BE2C (cell line): ENCODE data around the gene UROS.
A peak's percentile ranks its signal among the peaks of the same experiment; 100 is the strongest.

Experiments used
- DNase-seq: peaks from one replicate; pipeline ENCODE4 v3.0.0-alpha.2; 2020
- H3K27me3 ChIP-seq: fragments of 250-450 bp; sonication (Bioruptor Pico); 2 replicates; pipeline ENCODE4 v1.5.1; 2020; ENCODE audit warnings: mild to moderate bottlenecking
- H3K36me3 ChIP-seq: fragments of 250-450 bp; sonication (Bioruptor Pico); 2 replicates; pipeline ENCODE4 v1.5.1; 2020; ENCODE audit warnings: mild to moderate bottlenecking
- H3K4me1 ChIP-seq: fragments of 250-450 bp; sonication (Bioruptor Pico); 2 replicates; pipeline ENCODE4 v1.5.1; 2020
- H3K4me3 ChIP-seq: 2 replicates; pipeline ENCODE4 v1.5.1; 2011; ENCODE audit warnings: low read depth, low read length
- H3K9me3 ChIP-seq: fragments of 250-450 bp; sonication (Bioruptor Pico); 2 replicates; pipeline ENCODE4 v1.5.1; 2020
- CTCF ChIP-seq: IDR thresholded peaks from 2 replicates; pipeline ENCODE4 v1.5.1; 2012; ENCODE audit warnings: mild to moderate bottlenecking, low read depth, low read length

The UROS gene

GRCh38 chr10:125811251-125811650 is 11.8 kb downstream of the UROS start:
- peaks cover 6% of the 10 kb centered on the region for H3K36me3 ChIP-seq
- no peaks in the 10 kb centered on the region for H3K9me3 ChIP-seq
- H3K4me3 ChIP-seq = no peak overlapping the region
- DNase-seq = no peak
- H3K27me3 ChIP-seq = no peaks in the 10 kb centered on the region
- no peak for TF ChIP-seq CTCF
- H3K4me1 ChIP-seq = peaks cover 4% of the 10 kb centered on the region; the same call in 1 of the 2 replicates

DNA sequence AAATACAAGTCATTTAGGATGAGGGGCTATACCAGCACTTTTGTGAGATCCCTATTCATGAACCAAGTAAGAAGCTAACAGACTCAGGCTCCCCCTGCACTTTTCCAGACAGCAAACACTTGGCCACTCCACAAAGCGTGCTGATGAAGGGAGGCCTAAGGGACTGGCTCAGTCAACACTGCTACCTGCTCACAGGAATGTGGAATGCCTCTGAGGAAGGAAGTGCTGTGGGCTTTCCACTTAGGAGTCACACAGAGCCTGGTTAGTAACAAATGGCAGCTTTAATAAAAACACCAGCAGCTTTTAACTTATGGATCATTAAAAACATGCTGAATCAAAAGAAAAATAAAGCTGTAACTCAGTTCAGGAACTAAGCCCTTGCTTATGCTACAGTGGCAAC is 15.0 kb downstream of the UROS start:
- no peak for TF ChIP-seq CTCF
- DNase-seq = no peak
- Histone ChIP-seq H3K36me3 (peaks cover 6% of the 10 kb centered on the region), H3K4me1 (peaks cover 4% of the 10 kb centered on the region; the same call in 1 of the 2 replicates), H3K9me3 (no peaks in the 10 kb centered on the region), H3K4me3 (no peak overlapping the region), H3K27me3 (no peaks in the 10 kb centered on the region)

- no peaks in the 10 kb centered on the region for H3K4me1 ChIP-seq
- DNase-seq = no peak
- H3K27me3 ChIP-seq = no peaks in the 10 kb centered on the region
- no peaks in the 10 kb centered on the region for H3K9me3 ChIP-seq
- TF ChIP-seq CTCF = no peak
- no peak overlapping the region for H3K4me3 ChIP-seq
- H3K36me3 ChIP-seq = peaks cover 6% of the 10 kb centered on the region
These were observed 20.3 kb downstream of the UROS start for GRCh38 chr10:125802739-125803138.

DNA sequence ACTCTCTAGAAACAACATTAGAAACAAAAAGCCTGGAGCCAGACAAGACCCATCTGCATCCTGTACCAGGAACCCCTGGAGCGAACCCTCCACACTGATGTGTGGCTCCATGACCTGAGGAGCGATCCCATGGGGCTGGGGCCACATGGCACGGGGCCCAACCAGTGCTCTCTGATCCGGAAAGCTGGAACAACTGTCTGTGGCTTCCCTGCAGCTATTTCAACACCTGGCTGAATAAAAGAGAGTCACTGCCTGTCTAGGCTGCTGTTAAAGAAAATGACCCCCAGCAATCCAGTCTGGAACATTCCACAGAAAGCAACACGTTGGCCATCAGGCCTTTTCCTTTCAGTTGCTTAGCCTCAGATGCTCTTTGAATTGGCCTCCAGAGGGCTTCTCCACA is 20.9 kb downstream of the UROS start:
- peak; percentile 58 for DNase-seq
- peaks cover 6% of the 10 kb centered on the region for H3K36me3 ChIP-seq

DNA sequence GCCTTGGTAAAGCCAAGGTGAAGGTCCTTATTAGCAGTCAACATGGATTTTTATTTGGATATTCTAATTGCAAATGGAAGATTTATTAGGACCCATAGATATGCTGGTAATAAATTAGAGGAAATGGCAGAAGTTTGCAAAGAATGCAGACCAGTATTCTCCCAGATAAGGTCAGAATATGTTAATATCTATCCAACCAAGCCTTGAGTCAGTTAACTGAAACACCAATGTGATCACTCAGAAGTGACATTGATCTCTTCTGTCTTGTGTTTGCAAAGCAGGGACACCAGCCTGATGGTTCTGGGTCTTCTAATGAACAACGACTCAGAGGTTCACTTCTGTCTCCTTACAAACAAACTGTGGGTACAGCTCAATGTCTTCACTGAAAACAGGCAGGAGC is 21.5 kb downstream of the UROS start:
- no peaks in the 10 kb centered on the region for H3K9me3 ChIP-seq
- no peak overlapping the region for H3K4me3 ChIP-seq
- H3K4me1 ChIP-seq = no peaks in the 10 kb centered on the region
- DNase-seq = no peak
- peaks cover 6% of the 10 kb centered on the region for H3K36me3 ChIP-seq
- no peaks in the 10 kb centered on the region for H3K27me3 ChIP-seq
- no peak for TF ChIP-seq CTCF

More for the DNA sequence above, 20.9 kb downstream of the UROS start:
- Histone ChIP-seq H3K9me3 (no peaks in the 10 kb centered on the region), H3K4me3 (no peak overlapping the region), H3K4me1 (no peaks in the 10 kb centered on the region), H3K27me3 (no peaks in the 10 kb centered on the region)
- TF ChIP-seq CTCF = 0 out of 2 replicates have a peak, but pooled peaks have one; percentile 5

DNA sequence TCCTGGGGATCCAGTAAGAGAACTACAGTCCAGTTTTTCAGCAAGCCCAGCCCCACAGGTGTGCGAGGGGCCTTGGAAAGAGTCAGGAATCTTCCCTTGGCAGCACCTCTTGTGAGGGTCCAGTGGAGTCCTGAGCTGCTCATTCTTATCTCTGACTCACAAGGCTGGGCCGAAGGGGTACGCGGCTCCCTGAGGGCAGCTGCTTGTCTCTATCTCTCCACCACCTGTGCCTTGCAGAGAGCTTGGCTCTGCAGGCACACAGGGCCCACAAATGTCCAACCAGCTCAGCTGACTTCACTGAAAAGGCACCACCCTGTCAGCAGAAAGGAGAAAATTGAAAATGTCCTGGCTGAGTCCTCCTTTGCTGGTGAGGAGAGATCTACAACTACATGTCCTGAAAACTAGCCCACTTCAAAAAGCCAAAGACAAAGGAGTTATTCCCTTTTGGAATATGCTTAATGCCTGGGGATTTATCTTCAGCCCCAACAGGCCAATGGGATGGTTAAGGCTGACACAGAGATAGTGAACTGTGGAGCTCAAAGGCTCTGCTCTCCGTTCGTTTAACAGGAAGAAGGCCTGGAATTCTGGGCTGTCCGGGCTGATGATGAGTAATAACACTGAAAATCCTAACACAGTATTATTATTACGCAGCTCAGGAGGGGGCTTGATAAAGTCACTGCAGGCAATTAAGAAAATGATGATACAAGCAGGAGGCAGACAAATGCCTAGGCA is 23.4 kb downstream of the UROS start:
- no peak for DNase-seq
- no peaks in the 10 kb centered on the region for H3K9me3 ChIP-seq
- H3K4me1 ChIP-seq = no peaks in the 10 kb centered on the region
- no peak for TF ChIP-seq CTCF
- no peaks in the 10 kb centered on the region for H3K27me3 ChIP-seq
- H3K4me3 ChIP-seq = no peak overlapping the region
- no peaks in the 10 kb centered on the region for H3K36me3 ChIP-seq
